Endometrial microvascular endothelial cells (primary cell): ENCODE data around the gene ZBTB5. TPM values are rescaled to one million over a fixed set of nuclear protein-coding genes. Genes with fewer than 3 reads are reported as not detected.

ENCODE experiments used
- total RNA-seq: library from RNA; depleted of rRNA; stranded (reverse); fragments of >200 nt; gene quantifications from one replicate; pipeline ENCODE4 v1.2.3, GENCODE V29; 2015; ENCODE audit errors: inconsistent ontology term

ZBTB5 gene
- total RNA-seq, 1 donor from 2014 or later: 7.1 TPM

Other genes with a start within 250 kb of the ZBTB5 start
- 208 TPM for gene GRHPR, start 42.8 kb downstream of the ZBTB5 start, total RNA-seq
- 21.9 TPM for gene POLR1E, start 20.5 kb upstream of the ZBTB5 start, total RNA-seq
- gene FBXO10, start 110.9 kb upstream of the ZBTB5 start, total RNA-seq: 7.5 TPM
- 150 TPM for gene TOMM5, start 127.1 kb upstream of the ZBTB5 start, total RNA-seq
- gene FRMPD1, start 185.5 kb upstream of the ZBTB5 start, total RNA-seq: not detected